GM12878 (cell line): ENCODE results near the gene GYG2.

Experiments
- EZH2 ChIP-seq: IDR thresholded peaks from 2 replicates; pipeline ENCODE4 v1.6.1; 2012; ENCODE audit warnings: low read depth, mild to moderate bottlenecking, control low read depth, inconsistent platforms, low read length, borderline replicate concordance; ENCODE audit not compliant: control insufficient read depth
- GABPA ChIP-seq: IDR thresholded peaks from 2 replicates; pipeline ENCODE4 v1.6.1; 2014; ENCODE audit warnings: antibody characterized with exemption, low read depth, mild to moderate bottlenecking, inconsistent platforms
- POLR2A ChIP-seq: IDR thresholded peaks from 2 replicates; pipeline ENCODE4 v1.6.1; 2011; ENCODE audit warnings: low read depth, mild to moderate bottlenecking, low read length
- POLR2AphosphoS5 ChIP-seq: IDR thresholded peaks from 2 replicates; pipeline ENCODE4 v1.6.1; 2011; ENCODE audit warnings: mild to moderate bottlenecking, low read length, inconsistent platforms
- RAD51 ChIP-seq: fragments of 450-650 bp; IDR thresholded peaks from 2 replicates; pipeline ENCODE4 v1.6.1; 2016; ENCODE audit warnings: moderate library complexity, mild to moderate bottlenecking, inconsistent platforms
- RFX5 ChIP-seq: IDR thresholded peaks from 2 replicates; pipeline ENCODE4 v1.6.1; 2011; ENCODE audit warnings: low read depth, low read length, improper control_type of control experiment
- SMC3 ChIP-seq: IDR thresholded peaks from 2 replicates; pipeline ENCODE4 v1.6.1; 2011; ENCODE audit warnings: low read length, improper control_type of control experiment, borderline replicate concordance
- SUPT20H ChIP-seq: IDR thresholded peaks from 2 replicates; pipeline ENCODE4 v1.6.1; 2011; ENCODE audit warnings: low read depth, mild to moderate bottlenecking, low read length, moderate library complexity, borderline replicate concordance; ENCODE audit not compliant: control insufficient read depth
- ZNF217 ChIP-seq: fragments of 450-650 bp; IDR thresholded peaks from 2 replicates; pipeline ENCODE4 v1.6.1; 2017; ENCODE audit warnings: antibody characterized with exemption, mild to moderate bottlenecking
- TF ChIP-seq, protein P1 (sequence below), 3 experiments: IDR thresholded peaks in 2 of 3; conservative IDR thresholded peaks in 1 of 3; 2 replicates each; pipeline ENCODE4 v1.5.1; 2011; ENCODE audit warnings: low read depth in 3 of 3, low read length in 3 of 3, mild to moderate bottlenecking in 3 of 3, control low read depth in 2 of 3, moderate library complexity in 2 of 3, inconsistent platforms in 1 of 3, mixed read lengths in 1 of 3; ENCODE audit not compliant: control insufficient read depth in 2 of 3, insufficient read depth in 1 of 3; ENCODE audit errors: extremely low read depth in 1 of 3
- TF ChIP-seq, protein P2 (sequence below): IDR thresholded peaks from 2 replicates; pipeline ENCODE4 v1.6.1; 2012; ENCODE audit warnings: low read depth, low read length, improper control_type of control experiment

DNA sequence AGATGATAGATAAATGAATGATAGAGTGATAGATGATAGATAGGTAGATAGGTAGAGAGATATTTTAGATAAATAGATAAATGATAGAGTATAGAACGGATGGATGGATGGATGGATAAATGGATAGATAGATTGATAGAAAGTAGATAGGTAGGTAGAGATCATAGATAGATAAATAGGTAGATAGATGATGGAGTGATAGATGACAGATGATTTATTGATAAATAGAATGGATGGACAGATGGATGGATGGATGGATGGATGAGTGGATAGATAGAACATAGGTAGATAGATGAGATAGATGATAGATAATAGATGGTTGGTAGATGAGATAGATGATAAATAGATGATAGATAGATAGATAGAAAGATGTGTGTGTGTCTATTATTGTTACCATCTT lies 50.9 kb downstream of the GYG2 start:
- TF ChIP-seq EZH2, result no peak
- no peak for TF ChIP-seq SMC3
- TF ChIP-seq, protein P1, sequence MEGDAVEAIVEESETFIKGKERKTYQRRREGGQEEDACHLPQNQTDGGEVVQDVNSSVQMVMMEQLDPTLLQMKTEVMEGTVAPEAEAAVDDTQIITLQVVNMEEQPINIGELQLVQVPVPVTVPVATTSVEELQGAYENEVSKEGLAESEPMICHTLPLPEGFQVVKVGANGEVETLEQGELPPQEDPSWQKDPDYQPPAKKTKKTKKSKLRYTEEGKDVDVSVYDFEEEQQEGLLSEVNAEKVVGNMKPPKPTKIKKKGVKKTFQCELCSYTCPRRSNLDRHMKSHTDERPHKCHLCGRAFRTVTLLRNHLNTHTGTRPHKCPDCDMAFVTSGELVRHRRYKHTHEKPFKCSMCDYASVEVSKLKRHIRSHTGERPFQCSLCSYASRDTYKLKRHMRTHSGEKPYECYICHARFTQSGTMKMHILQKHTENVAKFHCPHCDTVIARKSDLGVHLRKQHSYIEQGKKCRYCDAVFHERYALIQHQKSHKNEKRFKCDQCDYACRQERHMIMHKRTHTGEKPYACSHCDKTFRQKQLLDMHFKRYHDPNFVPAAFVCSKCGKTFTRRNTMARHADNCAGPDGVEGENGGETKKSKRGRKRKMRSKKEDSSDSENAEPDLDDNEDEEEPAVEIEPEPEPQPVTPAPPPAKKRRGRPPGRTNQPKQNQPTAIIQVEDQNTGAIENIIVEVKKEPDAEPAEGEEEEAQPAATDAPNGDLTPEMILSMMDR (IDR thresholded peaks at IDR 0.05 in 2 of 3, conservative IDR thresholded peaks at IDR 0.05 in 1 of 3; ENCODE audit: control insufficient read depth in 2 of 3, extremely low read depth in 1 of 3, insufficient read depth in 1 of 3, low read depth in 3 of 3, low read length in 3 of 3), result no peak
- TF ChIP-seq POLR2A, result no peak
- TF ChIP-seq POLR2AphosphoS5, result no peak
- TF ChIP-seq SUPT20H, result no peak
- TF ChIP-seq, protein P2, sequence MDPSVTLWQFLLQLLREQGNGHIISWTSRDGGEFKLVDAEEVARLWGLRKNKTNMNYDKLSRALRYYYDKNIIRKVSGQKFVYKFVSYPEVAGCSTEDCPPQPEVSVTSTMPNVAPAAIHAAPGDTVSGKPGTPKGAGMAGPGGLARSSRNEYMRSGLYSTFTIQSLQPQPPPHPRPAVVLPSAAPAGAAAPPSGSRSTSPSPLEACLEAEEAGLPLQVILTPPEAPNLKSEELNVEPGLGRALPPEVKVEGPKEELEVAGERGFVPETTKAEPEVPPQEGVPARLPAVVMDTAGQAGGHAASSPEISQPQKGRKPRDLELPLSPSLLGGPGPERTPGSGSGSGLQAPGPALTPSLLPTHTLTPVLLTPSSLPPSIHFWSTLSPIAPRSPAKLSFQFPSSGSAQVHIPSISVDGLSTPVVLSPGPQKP, result no peak
- no peak for TF ChIP-seq RFX5
- TF ChIP-seq RAD51, result no peak
- TF ChIP-seq ZNF217, result no peak
- TF ChIP-seq GABPA, result no peak
